ENCODE data around the gene MBD3.

DNA sequence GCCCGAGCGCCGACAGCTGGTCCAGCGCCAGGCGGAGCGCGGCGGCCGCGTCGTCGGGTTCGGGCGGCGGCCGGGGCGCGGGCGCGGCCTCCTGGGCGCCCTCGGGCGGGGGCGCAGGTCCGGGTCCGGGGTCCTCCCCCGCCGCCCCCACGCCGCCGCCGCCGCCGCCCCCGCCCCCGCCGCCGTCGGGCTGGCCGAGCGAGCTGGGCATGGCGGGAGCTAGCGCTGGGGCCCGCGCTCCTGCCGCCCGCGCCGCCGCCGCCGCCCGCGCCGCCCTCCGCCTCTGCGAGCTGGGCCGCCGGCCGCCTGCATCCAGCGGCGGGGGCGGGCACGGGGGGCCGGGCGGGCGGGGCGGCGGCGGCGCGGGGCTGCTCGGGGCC lies 24.8 kb downstream of the MBD3 start:
- TF ChIP-seq CTCF (IDR thresholded peaks at IDR 0.05) (no peak), EP300 (IDR thresholded peaks at IDR 0.05) (no peak), POLR2AphosphoS5 (IDR thresholded peaks at IDR 0.05) (no peak)
